Type B pancreatic cell (in vitro differentiated cells): ENCODE results near the gene XPNPEP2. TPM values are rescaled to one million over a fixed set of nuclear protein-coding genes. Genes with fewer than 3 reads are reported as not detected.

ENCODE experiments used
- DNase-seq: peaks from one replicate; pipeline ENCODE4 v3.0.0; 2021; ENCODE audit warnings: mixed read lengths; ENCODE audit not compliant: unreplicated experiment; ENCODE audit errors: extremely low spot score
- H3K27ac Mint-ChIP-seq: 2 replicates; pipeline ENCODE4 v1.8.0; 2021; ENCODE audit warnings: mild to moderate bottlenecking, mixed read lengths
- H3K27me3 Mint-ChIP-seq: 2 replicates; pipeline ENCODE4 v1.8.0; 2021; ENCODE audit warnings: mixed read lengths
- H3K36me3 Mint-ChIP-seq: 2 replicates; pipeline ENCODE4 v1.8.0; 2021; ENCODE audit warnings: mixed read lengths
- H3K4me1 Mint-ChIP-seq: one replicate; pipeline ENCODE4 v1.8.0; 2021; ENCODE audit warnings: mixed read lengths; ENCODE audit not compliant: unreplicated experiment
- H3K4me3 Mint-ChIP-seq: 2 replicates; pipeline ENCODE4 v1.8.0; 2021; ENCODE audit warnings: mild to moderate bottlenecking, mixed read lengths
- H3K9me3 Mint-ChIP-seq: 2 replicates; pipeline ENCODE4 v1.8.0; 2021; ENCODE audit warnings: mixed read lengths
- total RNA-seq: library from RNA; stranded (reverse); gene quantifications from 2 replicates; pipeline ENCODE4 v1.2.1, GENCODE V29; 2021; ENCODE audit warnings: low replicate concordance
- TF ChIP-seq, protein P1 (sequence below): fragments of 200-600 bp; sonication (generic); conservative IDR thresholded peaks from 2 replicates; pipeline ENCODE4 v1.5.0; 2021; ENCODE audit warnings: antibody characterized with exemption, mild to moderate bottlenecking

The XPNPEP2 gene
- total RNA-seq, 1 donor from 2014 or later: 1.2 TPM

DNA sequence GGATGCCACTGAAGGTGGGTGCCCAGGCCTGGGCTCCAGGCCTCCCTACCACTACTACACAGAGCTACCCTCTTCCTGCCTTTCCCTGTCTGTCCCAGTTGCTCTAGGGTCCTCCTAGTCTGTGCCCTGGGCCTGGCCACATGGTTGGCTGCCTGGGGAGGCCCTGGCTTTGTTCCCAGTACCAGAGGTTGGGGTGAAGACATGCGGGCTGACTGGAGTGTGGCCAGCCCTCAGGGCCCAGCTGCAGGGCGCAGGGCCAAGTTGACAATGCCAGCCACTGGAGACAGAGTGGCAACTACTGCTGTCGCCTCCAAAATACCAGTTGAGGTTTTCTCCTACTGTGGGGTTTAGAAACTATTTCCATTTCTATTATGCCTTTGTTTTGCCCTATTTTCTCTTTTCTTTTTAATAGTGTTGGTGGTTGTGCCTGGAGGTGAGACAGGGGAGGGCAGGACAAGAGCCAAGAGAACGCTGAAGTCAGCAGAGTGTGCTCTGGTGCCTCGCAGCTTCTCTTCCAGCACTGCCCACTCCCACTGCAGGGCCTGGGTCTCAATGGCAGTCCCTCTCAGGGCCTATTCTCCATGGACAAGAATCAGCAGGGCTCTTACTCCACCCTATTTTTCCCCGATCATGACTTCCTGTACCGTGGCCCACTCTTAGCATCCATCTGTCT, 32.2 kb upstream of the XPNPEP2 start:
- TF ChIP-seq, protein P1, sequence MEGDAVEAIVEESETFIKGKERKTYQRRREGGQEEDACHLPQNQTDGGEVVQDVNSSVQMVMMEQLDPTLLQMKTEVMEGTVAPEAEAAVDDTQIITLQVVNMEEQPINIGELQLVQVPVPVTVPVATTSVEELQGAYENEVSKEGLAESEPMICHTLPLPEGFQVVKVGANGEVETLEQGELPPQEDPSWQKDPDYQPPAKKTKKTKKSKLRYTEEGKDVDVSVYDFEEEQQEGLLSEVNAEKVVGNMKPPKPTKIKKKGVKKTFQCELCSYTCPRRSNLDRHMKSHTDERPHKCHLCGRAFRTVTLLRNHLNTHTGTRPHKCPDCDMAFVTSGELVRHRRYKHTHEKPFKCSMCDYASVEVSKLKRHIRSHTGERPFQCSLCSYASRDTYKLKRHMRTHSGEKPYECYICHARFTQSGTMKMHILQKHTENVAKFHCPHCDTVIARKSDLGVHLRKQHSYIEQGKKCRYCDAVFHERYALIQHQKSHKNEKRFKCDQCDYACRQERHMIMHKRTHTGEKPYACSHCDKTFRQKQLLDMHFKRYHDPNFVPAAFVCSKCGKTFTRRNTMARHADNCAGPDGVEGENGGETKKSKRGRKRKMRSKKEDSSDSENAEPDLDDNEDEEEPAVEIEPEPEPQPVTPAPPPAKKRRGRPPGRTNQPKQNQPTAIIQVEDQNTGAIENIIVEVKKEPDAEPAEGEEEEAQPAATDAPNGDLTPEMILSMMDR: no peak
- Mint-ChIP-seq H3K9me3 (peaks cover 21% of the 10 kb centered on the region), H3K4me3 (no peak overlapping the region), H3K27ac (no peak overlapping the region), H3K4me1 (no peaks in the 10 kb centered on the region), H3K27me3 (no peaks in the 10 kb centered on the region), H3K36me3 (no peaks in the 10 kb centered on the region)
- no peak for DNase-seq

DNA sequence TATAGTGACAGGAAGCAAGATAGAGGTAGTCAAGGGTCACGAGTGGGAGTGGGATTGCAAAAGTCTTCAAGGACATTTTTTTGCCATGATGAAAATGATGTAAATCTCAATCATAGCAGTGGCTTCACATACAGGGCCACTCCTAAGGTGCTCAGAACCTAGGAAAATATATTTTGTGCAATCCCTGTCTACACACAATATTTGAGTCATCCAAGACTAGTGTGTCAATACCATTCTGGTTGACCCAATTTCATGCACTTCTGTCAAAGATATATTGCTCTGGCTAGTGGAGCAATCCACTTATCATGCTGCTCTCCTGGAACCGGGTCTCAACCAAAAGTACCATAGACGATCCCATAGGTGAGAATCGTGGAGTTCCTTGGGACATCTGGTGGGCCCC, 24.2 kb upstream of the XPNPEP2 start:
- Mint-ChIP-seq H3K27me3 (no peaks in the 10 kb centered on the region), H3K4me1 (no peaks in the 10 kb centered on the region), H3K36me3 (no peaks in the 10 kb centered on the region), H3K9me3 (no peaks in the 10 kb centered on the region), H3K4me3 (no peak overlapping the region), H3K27ac (no peak overlapping the region)
- TF ChIP-seq, protein P1: no peak
- DNase-seq: no peak

DNA sequence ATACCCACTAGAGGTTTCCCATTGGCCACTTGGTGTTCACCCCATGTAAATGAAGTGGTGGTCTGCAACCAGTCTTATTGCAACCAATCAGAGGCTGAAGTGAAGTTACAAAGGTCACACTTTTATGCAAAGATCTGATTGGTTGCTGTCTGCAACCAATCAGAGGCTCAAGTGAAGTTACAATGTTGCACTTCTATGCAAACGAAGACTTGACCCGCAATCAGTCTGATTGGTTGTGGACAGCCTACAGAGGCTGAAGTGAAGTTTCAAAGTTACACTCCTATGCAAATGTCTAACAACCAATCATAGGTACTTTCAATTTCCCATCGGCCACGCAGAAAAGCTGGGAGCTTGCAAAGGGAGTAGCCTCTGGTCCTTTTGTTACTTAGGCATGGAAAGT, 22.3 kb upstream of the XPNPEP2 start:
- DNase-seq: no peak
- Mint-ChIP-seq H3K4me3 (no peak overlapping the region), H3K27ac (no peak overlapping the region), H3K4me1 (no peaks in the 10 kb centered on the region), H3K36me3 (no peaks in the 10 kb centered on the region), H3K9me3 (no peaks in the 10 kb centered on the region), H3K27me3 (no peaks in the 10 kb centered on the region)
- TF ChIP-seq, protein P1: no peak

DNA sequence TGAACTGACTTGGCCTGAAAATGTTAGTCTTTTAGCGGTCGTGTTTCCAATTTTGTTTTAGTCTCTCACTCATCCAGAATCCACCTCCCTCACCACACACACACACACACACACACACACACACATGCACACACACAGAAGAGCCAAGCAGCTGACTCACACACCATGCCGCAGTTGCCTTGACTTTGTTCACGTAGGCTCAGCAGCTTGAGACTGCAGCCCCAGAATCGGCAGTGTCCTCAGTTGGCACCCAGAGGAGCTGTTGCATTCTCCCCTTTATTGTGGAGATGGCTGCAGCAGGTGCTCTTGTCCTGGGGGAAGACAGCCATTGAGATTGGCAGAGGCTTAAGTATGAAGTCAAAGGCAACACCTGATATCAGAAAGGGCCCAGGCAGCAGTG, 20.9 kb upstream of the XPNPEP2 start:
- H3K27ac Mint-ChIP-seq: no peak overlapping the region
- H3K4me1 Mint-ChIP-seq: no peaks in the 10 kb centered on the region
- H3K36me3 Mint-ChIP-seq: no peaks in the 10 kb centered on the region
- H3K27me3 Mint-ChIP-seq: no peaks in the 10 kb centered on the region
- H3K9me3 Mint-ChIP-seq: no peaks in the 10 kb centered on the region
- TF ChIP-seq, protein P1: no peak
- H3K4me3 Mint-ChIP-seq: no peak overlapping the region
- no peak for DNase-seq

DNA sequence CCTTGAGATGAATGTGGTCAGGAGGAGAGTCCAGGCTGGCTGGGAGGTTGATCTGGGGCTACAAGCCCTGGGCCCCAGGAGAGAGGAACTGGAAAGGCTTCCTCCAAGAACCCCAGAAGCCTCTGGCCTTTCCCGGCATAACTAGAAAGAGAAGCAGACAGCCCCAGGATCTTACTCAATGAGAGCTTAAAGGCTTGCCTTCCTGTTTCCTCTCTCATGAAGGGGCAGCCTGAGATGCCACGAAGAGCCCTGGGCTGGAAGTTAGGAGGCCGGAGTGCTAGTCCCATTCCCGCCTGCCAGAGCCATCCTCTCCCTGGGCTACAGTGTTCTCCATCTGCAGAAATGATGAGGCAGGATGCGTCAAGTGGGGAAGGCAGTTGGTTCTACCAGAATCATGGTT, 20.1 kb upstream of the XPNPEP2 start:
- no peak overlapping the region for H3K4me3 Mint-ChIP-seq

More for the DNA sequence above, 20.1 kb upstream of the XPNPEP2 start:
- no peak for DNase-seq
- H3K27ac Mint-ChIP-seq: no peak overlapping the region
- no peaks in the 10 kb centered on the region for H3K9me3 Mint-ChIP-seq
- H3K27me3 Mint-ChIP-seq: no peaks in the 10 kb centered on the region
- TF ChIP-seq, protein P1: no peak
- no peaks in the 10 kb centered on the region for H3K4me1 Mint-ChIP-seq
- H3K36me3 Mint-ChIP-seq: no peaks in the 10 kb centered on the region
